ENCODE measurements around the gene KCNQ2. TPM values are rescaled to one million over a fixed set of nuclear protein-coding genes. Genes with fewer than 3 reads are reported as not detected.

KCNQ2 gene
- total RNA-seq, 1 experiment from 2014 or later: 86.5 TPM

DNA sequence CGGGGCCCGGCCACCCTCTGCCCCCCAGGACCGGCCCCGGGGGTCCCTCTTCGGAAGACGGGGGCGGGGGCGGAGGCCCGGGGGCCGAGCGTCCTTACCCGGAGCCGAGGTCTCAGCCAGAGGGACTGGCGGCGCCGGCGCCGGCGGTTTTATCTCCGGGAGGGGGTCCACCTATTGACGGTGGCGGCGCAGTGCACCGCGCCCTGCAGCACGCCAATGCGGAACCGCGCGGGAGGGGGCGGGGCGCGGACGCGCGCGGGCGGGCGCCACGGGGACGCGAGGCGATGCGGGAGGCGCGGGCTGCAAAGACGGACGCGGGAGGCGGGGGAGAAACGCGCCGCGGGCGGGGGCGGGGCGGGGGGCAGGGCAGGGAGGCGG, 26.5 kb upstream of the KCNQ2 start, which contains the start of gene EEF1A2 (continued):
- TF ChIP-seq, protein P1, sequence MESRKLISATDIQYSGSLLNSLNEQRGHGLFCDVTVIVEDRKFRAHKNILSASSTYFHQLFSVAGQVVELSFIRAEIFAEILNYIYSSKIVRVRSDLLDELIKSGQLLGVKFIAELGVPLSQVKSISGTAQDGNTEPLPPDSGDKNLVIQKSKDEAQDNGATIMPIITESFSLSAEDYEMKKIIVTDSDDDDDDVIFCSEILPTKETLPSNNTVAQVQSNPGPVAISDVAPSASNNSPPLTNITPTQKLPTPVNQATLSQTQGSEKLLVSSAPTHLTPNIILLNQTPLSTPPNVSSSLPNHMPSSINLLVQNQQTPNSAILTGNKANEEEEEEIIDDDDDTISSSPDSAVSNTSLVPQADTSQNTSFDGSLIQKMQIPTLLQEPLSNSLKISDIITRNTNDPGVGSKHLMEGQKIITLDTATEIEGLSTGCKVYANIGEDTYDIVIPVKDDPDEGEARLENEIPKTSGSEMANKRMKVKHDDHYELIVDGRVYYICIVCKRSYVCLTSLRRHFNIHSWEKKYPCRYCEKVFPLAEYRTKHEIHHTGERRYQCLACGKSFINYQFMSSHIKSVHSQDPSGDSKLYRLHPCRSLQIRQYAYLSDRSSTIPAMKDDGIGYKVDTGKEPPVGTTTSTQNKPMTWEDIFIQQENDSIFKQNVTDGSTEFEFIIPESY (IDR thresholded peaks at IDR 0.05; ENCODE audit: extremely low read depth, insufficient replicate concordance, low read length): no peak
- TF ChIP-seq POLR2A (IDR thresholded peaks at IDR 0.05; ENCODE audit: borderline replicate concordance, extremely low read depth, insufficient read depth, insufficient read length) (no peak), CBX3 (IDR thresholded peaks at IDR 0.05; ENCODE audit: low read depth) (no peak), ELF1 (IDR thresholded peaks at IDR 0.05; ENCODE audit: borderline replicate concordance, low read depth) (no peak), EZH2 (IDR thresholded peaks at IDR 0.05) (no peak), YY1 (IDR thresholded peaks at IDR 0.05; ENCODE audit: extremely low read depth, insufficient replicate concordance, low read depth, low read length) (no peak), EZH2phosphoT487 (IDR thresholded peaks at IDR 0.05; ENCODE audit: borderline replicate concordance) (no peak), REST (IDR thresholded peaks at IDR 0.05; ENCODE audit: low read depth) (no peak), SP1 (IDR thresholded peaks at IDR 0.05; ENCODE audit: low read depth) (no peak), ZNF274 (IDR thresholded peaks at IDR 0.05; ENCODE audit: low read depth, low read length) (no peak)

Data from HCT116 (cell line).